BE2C (cell line): ENCODE results near the gene USE1. TPM values are rescaled to one million over a fixed set of nuclear protein-coding genes. Genes with fewer than 3 reads are reported as not detected.
A peak's percentile ranks its signal among the peaks of the same experiment; 100 is the strongest.

Source experiments
- DNase-seq: peaks from one replicate; pipeline ENCODE4 v3.0.0-alpha.2; 2020
- H3K27me3 ChIP-seq: fragments of 250-450 bp; sonication (Bioruptor Pico); 2 replicates; pipeline ENCODE4 v1.5.1; 2020; ENCODE audit warnings: mild to moderate bottlenecking
- H3K36me3 ChIP-seq: fragments of 250-450 bp; sonication (Bioruptor Pico); 2 replicates; pipeline ENCODE4 v1.5.1; 2020; ENCODE audit warnings: mild to moderate bottlenecking
- H3K4me1 ChIP-seq: fragments of 250-450 bp; sonication (Bioruptor Pico); 2 replicates; pipeline ENCODE4 v1.5.1; 2020
- H3K4me3 ChIP-seq: 2 replicates; pipeline ENCODE4 v1.5.1; 2011; ENCODE audit warnings: low read depth, low read length
- H3K9me3 ChIP-seq: fragments of 250-450 bp; sonication (Bioruptor Pico); 2 replicates; pipeline ENCODE4 v1.5.1; 2020
- CTCF ChIP-seq: IDR thresholded peaks from 2 replicates; pipeline ENCODE4 v1.5.1; 2012; ENCODE audit warnings: mild to moderate bottlenecking, low read depth, low read length
- polyA plus RNA-seq: library from polyadenylated mRNA; unstranded; fragments of >200 nt; gene quantifications from one replicate; pipeline ENCODE4 v1.2.1, GENCODE V29; 2012; ENCODE audit warnings: low read depth, missing spikeins; ENCODE audit not compliant: insufficient read length, insufficient read depth

Gene USE1, protein sequence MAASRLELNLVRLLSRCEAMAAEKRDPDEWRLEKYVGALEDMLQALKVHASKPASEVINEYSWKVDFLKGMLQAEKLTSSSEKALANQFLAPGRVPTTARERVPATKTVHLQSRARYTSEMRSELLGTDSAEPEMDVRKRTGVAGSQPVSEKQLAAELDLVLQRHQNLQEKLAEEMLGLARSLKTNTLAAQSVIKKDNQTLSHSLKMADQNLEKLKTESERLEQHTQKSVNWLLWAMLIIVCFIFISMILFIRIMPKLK
- 121 TPM for polyA plus RNA-seq

- Histone ChIP-seq H3K4me1 (peaks cover 6% of the 10 kb centered on the region; the same call in 1 of the 2 replicates), H3K27me3 (no peaks in the 10 kb centered on the region), H3K36me3 (no peaks in the 10 kb centered on the region), H3K4me3 (peak within 1 kb of the TSS; percentile 74), H3K9me3 (no peaks in the 10 kb centered on the region)
- DNase-seq: peak; percentile 90
- no peak for TF ChIP-seq CTCF
Observed at GRCh38 chr19:17215127-17215971, at the start of gene USE1. TSS of gene USE1 (plus strand) at chr19:17215357. CDS start at chr19:17215406, 49 bp downstream.

- no peaks in the 10 kb centered on the region for H3K27me3 ChIP-seq
- H3K36me3 ChIP-seq: peaks cover 34% of the 10 kb centered on the region
- no peak overlapping the region for H3K4me3 ChIP-seq
- DNase-seq: no peak
- TF ChIP-seq CTCF: no peak
- H3K9me3 ChIP-seq: no peaks in the 10 kb centered on the region
- H3K4me1 ChIP-seq: no peaks in the 10 kb centered on the region
Observed at GRCh38 chr19:17165715-17166114, 49.4 kb upstream of the USE1 start.

DNA sequence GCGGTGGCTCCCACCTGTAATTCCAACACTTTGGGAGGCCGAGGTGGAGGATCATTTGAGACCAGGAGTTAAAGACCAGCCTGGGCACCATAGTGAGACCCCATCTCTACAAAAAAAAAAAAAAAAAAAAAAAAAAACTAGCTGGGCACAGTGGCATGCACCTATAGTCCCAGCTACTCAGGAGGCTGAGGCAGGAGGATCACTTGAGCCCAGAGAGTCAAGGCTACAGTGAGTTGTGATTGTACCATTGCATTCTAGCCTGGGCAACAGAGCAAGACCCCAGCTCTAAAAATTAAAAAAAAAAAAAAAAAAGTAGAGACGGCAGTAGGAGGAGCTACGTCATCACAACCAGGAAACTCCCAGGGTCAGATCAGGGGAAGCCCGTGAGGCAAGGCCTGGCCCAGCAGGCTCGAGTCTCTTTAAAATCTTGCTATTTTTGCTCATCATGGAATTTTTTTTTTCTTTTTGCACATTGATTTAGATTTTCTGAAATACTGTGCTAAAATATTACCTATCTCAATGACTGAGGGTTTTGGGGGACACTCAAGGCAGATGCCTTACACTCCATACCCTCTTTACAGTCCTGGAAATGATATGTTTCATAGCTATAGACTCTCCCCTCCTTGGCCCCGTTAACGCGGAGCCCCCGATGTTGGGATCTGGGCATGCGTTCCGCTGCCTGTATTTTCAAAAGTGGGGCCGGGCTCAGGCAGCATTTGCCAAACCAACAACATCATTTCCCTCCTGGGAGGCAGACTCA, 44.4 kb upstream of the USE1 start:
- no peak for TF ChIP-seq CTCF

DNA sequence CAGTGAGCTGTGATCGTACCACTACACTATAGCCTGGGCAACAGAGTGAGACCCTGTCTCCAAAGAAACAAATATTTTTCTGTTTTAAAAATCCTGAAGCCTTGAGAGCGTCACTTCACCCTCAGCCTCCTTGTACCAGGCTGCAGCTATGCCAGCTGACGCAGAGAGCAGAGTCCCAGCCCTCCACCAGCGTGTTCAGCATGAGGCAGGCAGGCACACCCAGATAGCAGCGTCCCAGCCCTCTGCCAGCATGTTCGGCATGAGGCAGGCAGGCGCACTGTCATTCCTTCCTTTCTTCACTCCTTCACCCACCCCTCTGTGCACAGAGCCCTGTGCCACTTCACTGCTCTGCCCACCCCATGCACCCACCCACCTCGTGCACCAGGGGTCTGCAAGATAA, 43.3 kb upstream of the USE1 start:
- no peak for DNase-seq
- no peaks in the 10 kb centered on the region for H3K9me3 ChIP-seq
- TF ChIP-seq CTCF: no peak
- H3K4me3 ChIP-seq: no peak overlapping the region
- H3K36me3 ChIP-seq: peaks cover 20% of the 10 kb centered on the region
- H3K4me1 ChIP-seq: no peaks in the 10 kb centered on the region
- no peaks in the 10 kb centered on the region for H3K27me3 ChIP-seq

More for the DNA sequence above, 44.4 kb upstream of the USE1 start:
- DNase-seq: no peak
- Histone ChIP-seq H3K4me1 (no peaks in the 10 kb centered on the region), H3K9me3 (no peaks in the 10 kb centered on the region), H3K4me3 (no peak overlapping the region), H3K36me3 (peaks cover 20% of the 10 kb centered on the region), H3K27me3 (no peaks in the 10 kb centered on the region)

- no peaks in the 10 kb centered on the region for H3K27me3 ChIP-seq
- H3K9me3 ChIP-seq: no peaks in the 10 kb centered on the region
- H3K4me1 ChIP-seq: no peaks in the 10 kb centered on the region
- no peak for DNase-seq
- H3K4me3 ChIP-seq: no peak overlapping the region
- TF ChIP-seq CTCF: no peak
- peaks cover 20% of the 10 kb centered on the region for H3K36me3 ChIP-seq
Observed at GRCh38 chr19:17172624-17173345, 42.4 kb upstream of the USE1 start.
